Hepatocyte (in vitro differentiated cells): ENCODE results near the gene DIS3.

Experiments used
- CTCF ChIP-seq: fragments of 200-600 bp; sonication (generic); IDR thresholded peaks from 2 replicates; pipeline ENCODE4 v1.5.1; 2016; ENCODE audit warnings: antibody characterized with exemption, mild to moderate bottlenecking; ENCODE audit not compliant: poor library complexity
- EZH2 ChIP-seq: fragments of 200-600 bp; sonication (generic); IDR thresholded peaks from 2 replicates; pipeline ENCODE4 v1.6.1; 2016; ENCODE audit warnings: antibody characterized with exemption, mild to moderate bottlenecking, borderline replicate concordance
- EZH2phosphoT487 ChIP-seq: fragments of 200-600 bp; sonication (generic); IDR thresholded peaks from one replicate; pipeline ENCODE4 v1.6.1; 2018; ENCODE audit warnings: antibody characterized with exemption, mild to moderate bottlenecking, low read depth, moderate library complexity; ENCODE audit not compliant: unreplicated experiment, severe bottlenecking

GRCh38 chr13:72740015-72740414, 41.7 kb downstream of the DIS3 start:
- TF ChIP-seq CTCF = no peak
- no peak for TF ChIP-seq EZH2
- TF ChIP-seq EZH2phosphoT487 = no peak
